Stomach (tissue), 4 donors: Measurements from ENCODE around the gene SAMD3.

Experiments
- POLR2A ChIP-seq, 4 donors: fragments of 450-650 bp; IDR thresholded peaks; one replicate each; pipeline ENCODE4 v1.6.1; 2016; ENCODE audit warnings: antibody characterized with exemption in 4 of 4, control low read depth in 2 of 4, mild to moderate bottlenecking in 1 of 4, moderate library complexity in 1 of 4
- POLR2AphosphoS5 ChIP-seq, 3 donors: sonication (generic); formaldehyde crosslinking; IDR thresholded peaks; one replicate each; pipeline ENCODE4 v1.6.1; 2016; ENCODE audit warnings: antibody characterized with exemption in 3 of 3
- TF ChIP-seq, protein P1 (sequence below), 7 experiments: fragments of 450-650 bp in 4 of 7; fragments of 200-600 bp in 3 of 7; sonication (generic) in 3 of 7; IDR thresholded peaks; one replicate each; pipeline ENCODE4 v1.5.1; 2016 to 2019; ENCODE audit warnings: antibody characterized with exemption in 7 of 7, control low read depth in 2 of 7, mild to moderate bottlenecking in 1 of 7

- TF ChIP-seq, protein P1, sequence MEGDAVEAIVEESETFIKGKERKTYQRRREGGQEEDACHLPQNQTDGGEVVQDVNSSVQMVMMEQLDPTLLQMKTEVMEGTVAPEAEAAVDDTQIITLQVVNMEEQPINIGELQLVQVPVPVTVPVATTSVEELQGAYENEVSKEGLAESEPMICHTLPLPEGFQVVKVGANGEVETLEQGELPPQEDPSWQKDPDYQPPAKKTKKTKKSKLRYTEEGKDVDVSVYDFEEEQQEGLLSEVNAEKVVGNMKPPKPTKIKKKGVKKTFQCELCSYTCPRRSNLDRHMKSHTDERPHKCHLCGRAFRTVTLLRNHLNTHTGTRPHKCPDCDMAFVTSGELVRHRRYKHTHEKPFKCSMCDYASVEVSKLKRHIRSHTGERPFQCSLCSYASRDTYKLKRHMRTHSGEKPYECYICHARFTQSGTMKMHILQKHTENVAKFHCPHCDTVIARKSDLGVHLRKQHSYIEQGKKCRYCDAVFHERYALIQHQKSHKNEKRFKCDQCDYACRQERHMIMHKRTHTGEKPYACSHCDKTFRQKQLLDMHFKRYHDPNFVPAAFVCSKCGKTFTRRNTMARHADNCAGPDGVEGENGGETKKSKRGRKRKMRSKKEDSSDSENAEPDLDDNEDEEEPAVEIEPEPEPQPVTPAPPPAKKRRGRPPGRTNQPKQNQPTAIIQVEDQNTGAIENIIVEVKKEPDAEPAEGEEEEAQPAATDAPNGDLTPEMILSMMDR (IDR thresholded peaks at IDR 0.05): no peak
- TF ChIP-seq POLR2AphosphoS5 (IDR thresholded peaks at IDR 0.05) (no peak), POLR2A (IDR thresholded peaks at IDR 0.05) (no peak)
Observed at GRCh38 chr6:130223508-130223907, 757 bp upstream of the SAMD3 start.
